Measurements from ENCODE around the gene NCBP1.
A peak's percentile ranks its signal among the peaks of the same experiment; 100 is the strongest.

- TF ChIP-seq CTCF (IDR thresholded peaks at IDR 0.05) (peak in 2 of 5 experiments; percentile 33 to 34), EP300 (IDR thresholded peaks at IDR 0.05) (peak; percentile 87 to 88)
Observed at GRCh38 chr9:97632985-97633858, at the start of gene NCBP1, which contains the start of gene TSTD2.

All from tibial nerve (tissue), 4 donors.